ENCODE results near the gene TEX22.

GRCh38 chr14:105431256-105431655, 32.9 kb downstream of the TEX22 start:
- TF ChIP-seq CTCF (conservative IDR thresholded peaks at IDR 0.05 in 1 of 2, IDR thresholded peaks at IDR 0.05 in 1 of 2; ENCODE audit: low read depth in 1 of 2, low read length in 2 of 2), result no peak
- no peak for TF ChIP-seq EZH2 (IDR thresholded peaks at IDR 0.05; ENCODE audit: low read length, missing control alignments)

All from fibroblast of lung (primary cell).